ENCODE data around the gene MICAL2.

- TF ChIP-seq ZNF777 (tag by site-specific recombination; IDR thresholded peaks at IDR 0.05; ENCODE audit: borderline replicate concordance) (no peak), KLF10 (tag by site-specific recombination; IDR thresholded peaks at IDR 0.05) (no peak), REST (tag by site-specific recombination; IDR thresholded peaks at IDR 0.05) (no peak), ZNF169 (tag by site-specific recombination; IDR thresholded peaks at IDR 0.05) (no peak), ZNF707 (tag by site-specific recombination; IDR thresholded peaks at IDR 0.05) (no peak), ZFP3 (tag by site-specific recombination; IDR thresholded peaks at IDR 0.05; ENCODE audit: low read depth) (no peak), ZNF140 (tag by site-specific recombination; IDR thresholded peaks at IDR 0.05) (no peak)
- TF ChIP-seq, protein P1, sequence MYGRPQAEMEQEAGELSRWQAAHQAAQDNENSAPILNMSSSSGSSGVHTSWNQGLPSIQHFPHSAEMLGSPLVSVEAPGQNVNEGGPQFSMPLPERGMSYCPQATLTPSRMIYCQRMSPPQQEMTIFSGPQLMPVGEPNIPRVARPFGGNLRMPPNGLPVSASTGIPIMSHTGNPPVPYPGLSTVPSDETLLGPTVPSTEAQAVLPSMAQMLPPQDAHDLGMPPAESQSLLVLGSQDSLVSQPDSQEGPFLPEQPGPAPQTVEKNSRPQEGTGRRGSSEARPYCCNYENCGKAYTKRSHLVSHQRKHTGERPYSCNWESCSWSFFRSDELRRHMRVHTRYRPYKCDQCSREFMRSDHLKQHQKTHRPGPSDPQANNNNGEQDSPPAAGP (tag by site-specific recombination; IDR thresholded peaks at IDR 0.05): no peak
- TF ChIP-seq, protein P2, sequence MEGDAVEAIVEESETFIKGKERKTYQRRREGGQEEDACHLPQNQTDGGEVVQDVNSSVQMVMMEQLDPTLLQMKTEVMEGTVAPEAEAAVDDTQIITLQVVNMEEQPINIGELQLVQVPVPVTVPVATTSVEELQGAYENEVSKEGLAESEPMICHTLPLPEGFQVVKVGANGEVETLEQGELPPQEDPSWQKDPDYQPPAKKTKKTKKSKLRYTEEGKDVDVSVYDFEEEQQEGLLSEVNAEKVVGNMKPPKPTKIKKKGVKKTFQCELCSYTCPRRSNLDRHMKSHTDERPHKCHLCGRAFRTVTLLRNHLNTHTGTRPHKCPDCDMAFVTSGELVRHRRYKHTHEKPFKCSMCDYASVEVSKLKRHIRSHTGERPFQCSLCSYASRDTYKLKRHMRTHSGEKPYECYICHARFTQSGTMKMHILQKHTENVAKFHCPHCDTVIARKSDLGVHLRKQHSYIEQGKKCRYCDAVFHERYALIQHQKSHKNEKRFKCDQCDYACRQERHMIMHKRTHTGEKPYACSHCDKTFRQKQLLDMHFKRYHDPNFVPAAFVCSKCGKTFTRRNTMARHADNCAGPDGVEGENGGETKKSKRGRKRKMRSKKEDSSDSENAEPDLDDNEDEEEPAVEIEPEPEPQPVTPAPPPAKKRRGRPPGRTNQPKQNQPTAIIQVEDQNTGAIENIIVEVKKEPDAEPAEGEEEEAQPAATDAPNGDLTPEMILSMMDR (tag by site-specific recombination; IDR thresholded peaks at IDR 0.05): no peak
- TF ChIP-seq, protein P3, sequence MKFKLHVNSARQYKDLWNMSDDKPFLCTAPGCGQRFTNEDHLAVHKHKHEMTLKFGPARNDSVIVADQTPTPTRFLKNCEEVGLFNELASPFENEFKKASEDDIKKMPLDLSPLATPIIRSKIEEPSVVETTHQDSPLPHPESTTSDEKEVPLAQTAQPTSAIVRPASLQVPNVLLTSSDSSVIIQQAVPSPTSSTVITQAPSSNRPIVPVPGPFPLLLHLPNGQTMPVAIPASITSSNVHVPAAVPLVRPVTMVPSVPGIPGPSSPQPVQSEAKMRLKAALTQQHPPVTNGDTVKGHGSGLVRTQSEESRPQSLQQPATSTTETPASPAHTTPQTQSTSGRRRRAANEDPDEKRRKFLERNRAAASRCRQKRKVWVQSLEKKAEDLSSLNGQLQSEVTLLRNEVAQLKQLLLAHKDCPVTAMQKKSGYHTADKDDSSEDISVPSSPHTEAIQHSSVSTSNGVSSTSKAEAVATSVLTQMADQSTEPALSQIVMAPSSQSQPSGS (tag by site-specific recombination; IDR thresholded peaks at IDR 0.05; ENCODE audit: low read depth): no peak
These were observed 24.8 kb upstream of the MICAL2 start for GRCh38 chr11:12085371-12086251.

Measured in HEK293 (cell line).